Measurements from ENCODE around the gene HDAC7. TPM values are rescaled to one million over a fixed set of nuclear protein-coding genes. Genes with fewer than 3 reads are reported as not detected.

Gene HDAC7
- total RNA-seq, 1 donor from 2014 or later, result 126 TPM

GRCh38 chr12:47835006-47835830, 15.5 kb upstream of the HDAC7 start:
- Mint-ChIP-seq H3K4me1 (peaks cover 72% of the 10 kb centered on the region), H3K9me3 (no peaks in the 10 kb centered on the region), H3K4me3 (peak overlapping the region; percentile 3), H3K27me3 (no peaks in the 10 kb centered on the region), H3K36me3 (ENCODE audit: low read depth) (no peaks in the 10 kb centered on the region), H3K27ac (peak overlapping the region; percentile 70)
- intact Hi-C loops (cut with micrococcal nuclease), result no loop called here
- ChIA-PET CTCF (interaction anchor here (0.8 to 11.6 kb wide), 17 partner anchors 8 to 137 kb away, joined by 3 to 245 read pairs (median 7); partner anchors contain the start of genes HDAC7, RPAP3 and SLC48A1), POLR2A (interaction anchor here (0.6 to 15.3 kb wide), 8 partner anchors 22 to 129 kb away, joined by 3 to 573 read pairs (median 4); partner anchors contain the start of genes ENDOU, HDAC7 and RPAP3)
- DNase-seq (no peak), ATAC-seq (ENCODE audit: low read depth) (no peak)
- TF ChIP-seq, protein P1, sequence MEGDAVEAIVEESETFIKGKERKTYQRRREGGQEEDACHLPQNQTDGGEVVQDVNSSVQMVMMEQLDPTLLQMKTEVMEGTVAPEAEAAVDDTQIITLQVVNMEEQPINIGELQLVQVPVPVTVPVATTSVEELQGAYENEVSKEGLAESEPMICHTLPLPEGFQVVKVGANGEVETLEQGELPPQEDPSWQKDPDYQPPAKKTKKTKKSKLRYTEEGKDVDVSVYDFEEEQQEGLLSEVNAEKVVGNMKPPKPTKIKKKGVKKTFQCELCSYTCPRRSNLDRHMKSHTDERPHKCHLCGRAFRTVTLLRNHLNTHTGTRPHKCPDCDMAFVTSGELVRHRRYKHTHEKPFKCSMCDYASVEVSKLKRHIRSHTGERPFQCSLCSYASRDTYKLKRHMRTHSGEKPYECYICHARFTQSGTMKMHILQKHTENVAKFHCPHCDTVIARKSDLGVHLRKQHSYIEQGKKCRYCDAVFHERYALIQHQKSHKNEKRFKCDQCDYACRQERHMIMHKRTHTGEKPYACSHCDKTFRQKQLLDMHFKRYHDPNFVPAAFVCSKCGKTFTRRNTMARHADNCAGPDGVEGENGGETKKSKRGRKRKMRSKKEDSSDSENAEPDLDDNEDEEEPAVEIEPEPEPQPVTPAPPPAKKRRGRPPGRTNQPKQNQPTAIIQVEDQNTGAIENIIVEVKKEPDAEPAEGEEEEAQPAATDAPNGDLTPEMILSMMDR (IDR thresholded peaks at IDR 0.05), result no peak

GRCh38 chr12:47834199-47834903, 14.6 kb upstream of the HDAC7 start:
- no peak for DNase-seq
- peak overlapping the region; percentile 70 for H3K27ac Mint-ChIP-seq
- no peak overlapping the region for H3K4me3 Mint-ChIP-seq
- H3K36me3 Mint-ChIP-seq (ENCODE audit: low read depth), result no peaks in the 10 kb centered on the region
- CTCF ChIA-PET, result interaction anchor here (1.2 to 11.6 kb wide), 8 partner anchors 16 to 90 kb away, joined by 3 to 245 read pairs (median 32); partner anchors contain the start of genes HDAC7 and SLC48A1
- no peak for ATAC-seq (ENCODE audit: low read depth)
- no peaks in the 10 kb centered on the region for H3K9me3 Mint-ChIP-seq
- POLR2A ChIA-PET, result interaction anchor here (1.1 to 15.3 kb wide), 6 partner anchors 21 to 127 kb away, joined by 4 to 573 read pairs (median 4); partner anchors contain the start of gene HDAC7
- H3K27me3 Mint-ChIP-seq, result no peaks in the 10 kb centered on the region
- H3K4me1 Mint-ChIP-seq, result peaks cover 72% of the 10 kb centered on the region
- intact Hi-C loops (cut with micrococcal nuclease), result no loop called here
- TF ChIP-seq, protein P1 (IDR thresholded peaks at IDR 0.05), result no peak

DNA sequence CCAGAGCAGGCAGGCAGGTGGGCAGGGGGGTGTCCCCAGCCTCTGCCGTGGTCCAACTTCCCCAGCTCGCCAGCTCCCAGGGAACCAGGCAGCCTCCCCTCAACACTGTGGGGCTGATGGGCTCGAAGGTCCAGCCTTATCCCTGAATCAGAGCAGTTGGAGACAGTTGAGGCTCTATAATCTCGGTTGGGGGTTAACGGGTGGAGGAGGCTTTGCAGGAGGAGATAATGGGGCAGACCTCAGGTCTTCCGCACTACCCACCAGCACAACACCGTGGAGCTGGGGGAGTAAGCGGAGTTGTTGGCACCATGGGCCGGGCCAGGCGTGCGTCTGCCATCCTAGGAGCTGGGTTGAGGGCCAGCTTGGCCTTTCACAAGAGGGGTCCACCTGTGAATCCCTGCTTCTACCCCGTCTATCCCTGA, 13.9 kb upstream of the HDAC7 start:
- intact Hi-C loops (cut with micrococcal nuclease), result no loop called here
- CTCF ChIA-PET, result interaction anchor here (1.2 to 11.6 kb wide), 7 partner anchors 15 to 89 kb away, joined by 3 to 245 read pairs (median 27); partner anchors contain the start of genes HDAC7 and SLC48A1
- peaks cover 72% of the 10 kb centered on the region for H3K4me1 Mint-ChIP-seq
- no peak for DNase-seq
- POLR2A ChIA-PET, result interaction anchor here (0.5 to 15.3 kb wide), 7 partner anchors 20 to 127 kb away, joined by 3 to 573 read pairs (median 7); partner anchors contain the start of genes HDAC7 and RPAP3
- no peak overlapping the region for H3K4me3 Mint-ChIP-seq
- no peaks in the 10 kb centered on the region for H3K27me3 Mint-ChIP-seq
- peak overlapping the region; percentile 89 for H3K27ac Mint-ChIP-seq
- TF ChIP-seq, protein P1 (IDR thresholded peaks at IDR 0.05), result no peak
- H3K9me3 Mint-ChIP-seq, result no peaks in the 10 kb centered on the region
- ATAC-seq (ENCODE audit: low read depth), result no peak
- no peaks in the 10 kb centered on the region for H3K36me3 Mint-ChIP-seq (ENCODE audit: low read depth)

DNA sequence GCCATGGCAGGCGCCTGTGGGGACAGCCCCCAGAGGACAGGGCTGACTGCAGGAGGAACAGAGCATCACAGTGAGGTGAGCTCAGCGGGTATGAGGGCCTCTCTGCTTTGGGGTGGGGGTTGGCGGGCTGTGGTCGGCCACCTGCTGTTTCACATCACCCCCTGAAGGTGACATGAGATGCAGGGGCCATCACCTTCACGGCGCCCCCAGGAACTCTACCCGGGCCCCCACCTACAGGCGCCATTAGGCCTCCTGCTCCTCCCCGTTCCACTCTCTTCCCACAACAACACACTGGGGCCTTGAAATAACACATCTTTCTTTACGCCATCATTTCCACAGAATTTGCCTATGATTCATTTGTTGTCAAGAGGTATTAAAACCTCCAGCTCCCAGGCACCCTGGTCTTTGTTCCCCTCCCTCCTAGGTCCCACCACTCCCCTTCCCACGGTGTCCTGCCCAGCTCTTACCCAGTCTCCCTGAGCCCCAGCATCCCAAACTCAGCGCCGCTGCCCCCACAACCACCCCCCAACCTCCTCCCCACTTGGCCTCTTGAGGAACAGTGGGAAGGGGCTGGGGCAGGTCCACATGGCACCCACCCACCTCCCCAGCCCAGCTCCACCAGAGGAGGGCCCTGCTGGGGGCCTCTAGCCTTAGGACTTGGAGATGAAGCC, 12.7 kb upstream of the HDAC7 start:
- ATAC-seq (ENCODE audit: low read depth) (peak; percentile 80), DNase-seq (peak; percentile 50)
- no peaks in the 10 kb centered on the region for H3K27me3 Mint-ChIP-seq
- peak overlapping the region; percentile 89 for H3K27ac Mint-ChIP-seq
- CTCF ChIA-PET, result interaction anchor here (1.0 to 11.6 kb wide), 7 partner anchors 14 to 117 kb away, joined by 3 to 245 read pairs (median 20); partner anchors contain the start of gene HDAC7
- intact Hi-C loops (cut with micrococcal nuclease), result loop anchor here (1.0 kb wide), 3 partner anchors 13 to 24 kb away; partner anchors contain the start of gene HDAC7
- H3K4me3 Mint-ChIP-seq, result peak overlapping the region; percentile 58
- POLR2A ChIA-PET, result interaction anchor here (0.7 to 15.3 kb wide), 12 partner anchors 9 to 354 kb away, joined by 3 to 573 read pairs (median 7); partner anchors contain the start of genes ASB8, HDAC7, RPAP3 and SLC48A1
- no peaks in the 10 kb centered on the region for H3K9me3 Mint-ChIP-seq
- TF ChIP-seq, protein P1 (IDR thresholded peaks at IDR 0.05), result no peak
- H3K4me1 Mint-ChIP-seq, result peaks cover 66% of the 10 kb centered on the region
- H3K36me3 Mint-ChIP-seq (ENCODE audit: low read depth), result no peaks in the 10 kb centered on the region

Measured in activated B cell treated with CpG ODN at 0.5 μM for 24 hours (primary cell).